WTC11 (cell line): Measurements from ENCODE around the gene NGB. TPM values are rescaled to one million over a fixed set of nuclear protein-coding genes. Genes with fewer than 3 reads are reported as not detected.

Experiments used
- ARID4B ChIP-seq: sonication (generic); formaldehyde crosslinking; IDR thresholded peaks from 2 replicates; pipeline ENCODE4 v1.8.0; 2023; ENCODE audit warnings: missing genetic modification reagents, mild to moderate bottlenecking, borderline replicate concordance
- microRNA-seq: library from miRNA; unstranded; fragments of <30 nt; microRNA quantifications from one replicate; pipeline ENCODE4 v1.2.0, GENCODE V29; 2022; ENCODE audit warnings: borderline number of aligned reads
- total RNA-seq: library from RNA; stranded (reverse); gene quantifications from 3 replicates; pipeline ENCODE4 v1.2.3, GENCODE V29; 2021

Gene NGB
- total RNA-seq, 1 experiment from 2014 or later = 0.33 TPM

- TF ChIP-seq ARID4B (CRISPR knock-in tag) = no peak
- TF ChIP-seq, all 79 proteins: peak for 0
Observed at GRCh38 chr14:77217551-77217950, 53.5 kb downstream of the NGB start (continued).

Small RNA genes lying within 50 kb of the gene (microRNA-seq; reads per million reads assigned to microRNA genes)
- not detected for gene MIR1260A

Other genes starting within 250 kb of the NGB start
- 106 to 126 TPM (median 110 TPM) in 3 replicates for gene IRF2BPL, start 242.5 kb downstream of the NGB start, total RNA-seq
- gene CIPC, start 172.9 kb downstream of the NGB start, total RNA-seq = 22.5 to 25.4 TPM (median 24.2 TPM) in 3 replicates
- 38.6 to 47.7 TPM (median 39.3 TPM) in 3 replicates for gene ZDHHC22, start 129.4 kb downstream of the NGB start, total RNA-seq
- 3.6 to 8.8 TPM (median 6.0 TPM) in 3 replicates for gene TMEM63C, start 89.4 kb downstream of the NGB start, total RNA-seq
- gene POMT2, start 49.7 kb upstream of the NGB start, total RNA-seq = 31.3 to 38.7 TPM (median 35.2 TPM) in 3 replicates
- gene GSTZ1, start 49.8 kb upstream of the NGB start, total RNA-seq = 35.6 to 40.2 TPM (median 38.2 TPM) in 3 replicates
- gene TMED8, start 105.9 kb upstream of the NGB start, total RNA-seq = 12.8 to 14.2 TPM (median 13.4 TPM) in 3 replicates
- gene SAMD15, start 106.2 kb upstream of the NGB start, total RNA-seq = 0.27 to 0.42 TPM (median 0.30 TPM) in 3 replicates
- gene NOXRED1, start 152.3 kb upstream of the NGB start, total RNA-seq = 0.11 to 0.44 TPM (median 0.20 TPM) in 3 replicates
- gene VIPAS39, start 186.4 kb upstream of the NGB start, total RNA-seq = 17.0 to 18.5 TPM (median 17.9 TPM) in 3 replicates
- gene AHSA1, start 186.9 kb upstream of the NGB start, total RNA-seq = 137 to 186 TPM (median 160 TPM) in 3 replicates
- gene ISM2, start 227.6 kb upstream of the NGB start, total RNA-seq = 0.80 to 1.4 TPM (median 1.3 TPM) in 3 replicates